ENCODE data around the gene SNTB2. TPM values are rescaled to one million over a fixed set of nuclear protein-coding genes. Genes with fewer than 3 reads are reported as not detected.

Gene SNTB2
- total and polyA plus RNA-seq, 2 of the 13 experiments (the other 11 are each of a cell fraction or from before 2014, with no cell fraction given): 11.5 to 19.2 TPM

- peak; percentile 18; the same call in 1 of the 2 replicates for TF ChIP-seq ZBTB38 (CRISPR knock-in tag; IDR thresholded peaks at IDR 0.05)
- peak; percentile 83 for TF ChIP-seq ZNF460 (CRISPR knock-in tag; IDR thresholded peaks at IDR 0.05; ENCODE audit: borderline replicate concordance)
- 0 out of 2 replicates have a peak, but pooled peaks have one; percentile 12 for TF ChIP-seq ZNF101 (CRISPR knock-in tag; IDR thresholded peaks at IDR 0.05; ENCODE audit: borderline replicate concordance, low read depth)
- TF ChIP-seq ZNF530 (CRISPR knock-in tag; IDR thresholded peaks at IDR 0.05; ENCODE audit: low read depth): no peak
- TF ChIP-seq ZNF891 (CRISPR knock-in tag; IDR thresholded peaks at IDR 0.05): no peak
- no peak for TF ChIP-seq MAX (IDR thresholded peaks at IDR 0.05)
- TF ChIP-seq EED (CRISPR knock-in tag; IDR thresholded peaks at IDR 0.05): peak; percentile 47; the same call in 1 of the 2 replicates
- no peak for TF ChIP-seq BCLAF1 (IDR thresholded peaks at IDR 0.05)
- TF ChIP-seq ZNF235 (CRISPR knock-in tag; IDR thresholded peaks at IDR 0.05; ENCODE audit: borderline replicate concordance): no peak
- 0 out of 2 replicates have a peak, but pooled peaks have one; percentile 29 for TF ChIP-seq ZBTB10 (CRISPR knock-in tag; IDR thresholded peaks at IDR 0.05; ENCODE audit: borderline replicate concordance)
- no peak for TF ChIP-seq BHLHE40 (IDR thresholded peaks at IDR 0.05; ENCODE audit: low read length)
- 0 out of 2 replicates have a peak, but pooled peaks have one; percentile 28 for TF ChIP-seq ZNF850 (CRISPR knock-in tag; conservative IDR thresholded peaks at IDR 0.05)
- TF ChIP-seq ZNF138 (CRISPR knock-in tag; IDR thresholded peaks at IDR 0.05; ENCODE audit: low read depth): peak; percentile 87; the same call in 1 of the 2 replicates
- 0 out of 2 replicates have a peak, but pooled peaks have one; percentile 57 for TF ChIP-seq ZMYM3 (CRISPR knock-in tag; IDR thresholded peaks at IDR 0.05)
- 0 out of 2 replicates have a peak, but pooled peaks have one; percentile 1 for TF ChIP-seq ZKSCAN8 (CRISPR knock-in tag; IDR thresholded peaks at IDR 0.05; ENCODE audit: borderline replicate concordance)
- no peak for TF ChIP-seq U2AF1 (optimal IDR thresholded peaks at IDR 0.05; ENCODE audit: low read depth, low read length)
These were observed 151.8 kb downstream of the SNTB2 start (continued) for GRCh38 chr16:69338557-69339288.
